HFF-Myc (cell line): ENCODE measurements around the gene TMEM43.

Experiments
- DNase-seq: peaks from one replicate; pipeline ENCODE4 v3.0.0-alpha.2; 2011; ENCODE audit warnings: low read depth; ENCODE audit errors: extremely low read depth
- H3K4me3 ChIP-seq: replicated peaks from 2 replicates; pipeline ENCODE4 v1.5.1; 2011; ENCODE audit warnings: low read depth, mild to moderate bottlenecking, control low read depth, low read length
- CTCF ChIP-seq: IDR thresholded peaks from 2 replicates; pipeline ENCODE4 v1.5.1; 2012; ENCODE audit warnings: mild to moderate bottlenecking, low read depth, low read length, control low read depth; ENCODE audit errors: missing control alignments

TMEM43 gene

GRCh38 chr3:14175383-14176037 lies 50.7 kb downstream of the TMEM43 start:
- no peak for TF ChIP-seq CTCF
- H3K4me3 ChIP-seq, result peak overlapping the region; percentile 22
- no peak for DNase-seq

- no peak for TF ChIP-seq CTCF
- no peak for DNase-seq
- H3K4me3 ChIP-seq, result peak overlapping the region; percentile 80
Measured at GRCh38 chr3:14177580-14178246, 52.9 kb downstream of the TMEM43 start.

- no peak for TF ChIP-seq CTCF
- DNase-seq, result peak; percentile 98
- peak within 1 kb of the TSS; percentile 80 for H3K4me3 ChIP-seq
Measured at GRCh38 chr3:14178247-14179113, 53.6 kb downstream of the TMEM43 start, which contains the start of the genes LSM3 and XPC. Gene LSM3, plus strand, starts transcription at chr3:14178817. Its CDS starts 44 bp downstream, at chr3:14178861. Gene XPC, minus strand, starts transcription at chr3:14178601. Its CDS starts 33 bp downstream, at chr3:14178568.

DNA sequence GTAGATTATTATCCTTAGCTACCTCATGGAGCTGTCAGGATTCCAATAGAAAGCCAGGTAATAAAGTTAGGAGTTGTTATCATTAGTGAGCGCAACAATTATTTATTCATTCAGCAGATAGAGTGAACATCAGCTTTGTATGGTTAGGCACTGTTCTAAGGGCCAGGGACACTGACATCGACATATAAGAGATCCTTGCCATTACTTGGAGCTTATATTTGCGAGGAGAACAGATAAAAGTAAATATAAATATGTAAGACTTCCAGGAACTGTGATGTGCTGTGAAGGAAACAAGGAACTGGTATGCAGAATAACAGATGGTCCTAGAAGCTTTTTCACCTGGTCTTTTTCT lies 54.2 kb downstream of the TMEM43 start:
- peak overlapping the region; percentile 80 for H3K4me3 ChIP-seq
- TF ChIP-seq CTCF, result no peak
- DNase-seq, result no peak

DNA sequence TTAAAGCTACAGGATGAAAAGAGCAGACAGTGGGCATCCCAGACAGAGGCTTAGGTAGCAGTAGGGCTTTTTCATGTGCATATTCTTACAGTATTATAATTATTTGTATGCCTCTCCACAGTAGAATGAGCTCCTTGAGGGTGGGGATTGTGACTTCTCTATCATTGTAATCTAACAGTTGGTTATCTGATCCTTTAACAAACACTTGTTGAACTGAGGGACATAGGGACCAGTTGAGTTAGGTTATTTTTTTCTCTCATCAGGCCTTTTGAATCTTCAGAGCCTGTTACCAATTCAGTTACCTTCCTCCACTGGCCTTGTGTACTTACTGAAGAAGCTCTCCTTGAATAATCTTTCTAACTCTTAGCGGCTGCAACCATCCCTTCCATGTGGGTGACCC lies 54.9 kb downstream of the TMEM43 start:
- H3K4me3 ChIP-seq, result peak overlapping the region; percentile 80
- no peak for DNase-seq
- no peak for TF ChIP-seq CTCF

- no peak for TF ChIP-seq CTCF
Measured at GRCh38 chr3:14181253-14181652, 56.4 kb downstream of the TMEM43 start.

More at GRCh38 chr3:14181253-14181652, 56.4 kb downstream of the TMEM43 start:
- no peak overlapping the region for H3K4me3 ChIP-seq
- no peak for DNase-seq
